RKO (cell line): Measurements from ENCODE around the gene ESR1.
"Not testable (repeated sequence)": the region's sequence is repeated elsewhere in the genome, so short reads cannot be mapped to it uniquely, and the experiment has no call there.

ENCODE experiments used
- DNase-seq: peaks from one replicate; pipeline ENCODE4 v3.0.0-alpha.2; 2016; ENCODE audit warnings: low spot score

The ESR1 gene

DNA sequence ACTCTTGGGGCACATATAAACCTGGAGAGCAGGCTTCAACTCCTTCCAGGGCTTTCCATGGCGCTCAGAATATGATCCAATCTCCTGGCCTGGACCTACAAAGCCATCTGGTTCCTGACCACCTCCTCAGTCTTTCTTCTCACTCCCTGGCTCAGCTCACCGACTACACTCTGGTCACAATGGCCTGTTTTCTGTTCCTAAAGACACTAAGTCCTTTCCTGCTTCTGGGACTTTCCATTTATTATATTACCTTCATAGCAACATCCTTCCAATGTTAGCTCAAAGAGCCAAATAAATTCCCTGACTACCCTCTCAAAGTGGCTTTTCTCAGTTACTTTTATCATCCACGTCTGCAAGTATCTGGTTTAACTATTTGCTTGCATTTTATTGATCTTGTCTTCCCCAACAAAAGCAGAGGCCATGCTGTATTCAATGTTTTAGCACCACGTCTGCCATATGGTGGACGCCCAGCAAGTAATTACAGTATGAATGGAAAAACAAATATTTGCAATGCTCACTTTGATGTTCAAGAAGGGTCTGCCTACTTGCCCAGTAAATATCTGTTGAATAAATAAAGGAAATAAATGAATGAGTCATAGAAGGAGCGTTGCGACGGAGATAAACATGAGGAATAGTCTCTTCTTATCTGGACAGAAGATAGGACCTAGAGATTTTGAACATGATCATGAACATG, 328.4 kb downstream of the ESR1 start:
- no peak for DNase-seq

DNA sequence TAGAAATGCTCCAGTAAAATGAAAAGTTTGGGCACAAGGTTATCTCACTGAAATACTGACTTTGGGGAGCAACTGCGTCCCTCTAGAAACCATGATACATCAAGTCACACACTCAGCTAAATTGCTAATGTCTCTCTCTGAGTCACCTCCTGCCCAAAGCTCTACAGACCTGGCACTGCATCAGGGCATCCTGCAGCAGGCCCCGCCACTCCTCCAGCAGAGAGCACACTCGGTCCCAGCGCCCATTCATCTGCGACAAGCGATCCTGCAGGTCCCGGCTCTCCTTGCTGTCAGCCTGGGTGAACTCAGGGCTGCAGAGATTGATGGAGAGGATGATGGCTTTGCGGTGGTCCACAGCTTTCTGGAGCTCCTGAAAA, 329.0 kb downstream of the ESR1 start:
- DNase-seq: no peak

DNA sequence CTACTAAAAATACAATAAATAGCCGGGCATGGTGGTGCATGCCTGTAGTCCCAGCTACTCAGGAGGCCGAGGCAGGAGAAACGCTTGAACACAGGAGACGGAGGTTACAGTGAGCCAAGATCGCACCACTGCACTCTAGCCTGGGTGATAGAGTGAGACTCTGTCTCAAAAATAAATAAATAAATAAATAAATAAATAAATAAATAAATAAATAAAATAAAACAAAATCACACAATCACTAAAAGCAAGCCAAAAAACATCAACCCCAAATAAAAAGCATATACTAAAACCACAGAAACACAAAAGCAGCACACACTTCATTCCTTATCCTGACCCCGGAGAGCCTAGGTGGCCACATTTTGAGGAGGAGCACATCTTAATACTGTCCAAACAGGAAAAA, 330.9 kb downstream of the ESR1 start:
- DNase-seq: not testable (repeated sequence)

DNA sequence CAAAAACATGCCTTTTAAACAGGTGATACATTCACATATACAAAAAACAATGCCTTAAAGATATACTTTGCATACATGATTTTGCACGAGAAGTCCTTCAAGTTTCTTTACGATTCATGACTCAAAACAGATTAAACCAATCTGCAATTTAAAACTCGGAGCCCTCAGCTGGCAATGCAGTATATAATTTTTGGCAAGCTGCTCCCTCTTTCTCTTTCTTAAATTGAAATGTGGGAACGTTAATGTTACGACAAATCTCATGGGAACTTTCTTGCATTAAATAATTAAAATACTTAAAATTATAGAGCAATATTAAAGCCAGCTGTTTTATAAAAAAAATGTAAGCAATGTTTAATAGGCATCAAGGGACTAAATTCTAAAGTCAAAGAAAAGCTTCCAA, 334.6 kb downstream of the ESR1 start:
- no peak for DNase-seq

DNA sequence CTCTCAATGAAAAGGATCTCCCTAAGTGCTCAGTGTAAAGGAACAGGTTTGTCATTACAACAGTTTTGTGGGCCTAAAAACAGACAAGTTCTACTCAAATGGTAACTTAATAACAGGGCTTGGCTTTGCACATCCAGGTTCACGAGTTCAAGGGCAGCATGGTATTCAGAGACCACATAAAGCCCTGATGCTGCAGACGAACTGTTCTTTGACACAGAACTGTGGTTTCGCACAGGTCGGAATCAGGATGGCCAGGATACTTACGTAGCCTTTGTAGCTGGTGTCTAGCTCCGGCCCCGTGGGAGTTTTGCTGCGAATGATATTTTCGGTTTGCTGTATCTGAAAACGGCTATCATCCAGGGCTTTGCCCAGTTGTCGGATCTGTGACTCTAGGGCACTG, 335.9 kb downstream of the ESR1 start:
- no peak for DNase-seq

DNA sequence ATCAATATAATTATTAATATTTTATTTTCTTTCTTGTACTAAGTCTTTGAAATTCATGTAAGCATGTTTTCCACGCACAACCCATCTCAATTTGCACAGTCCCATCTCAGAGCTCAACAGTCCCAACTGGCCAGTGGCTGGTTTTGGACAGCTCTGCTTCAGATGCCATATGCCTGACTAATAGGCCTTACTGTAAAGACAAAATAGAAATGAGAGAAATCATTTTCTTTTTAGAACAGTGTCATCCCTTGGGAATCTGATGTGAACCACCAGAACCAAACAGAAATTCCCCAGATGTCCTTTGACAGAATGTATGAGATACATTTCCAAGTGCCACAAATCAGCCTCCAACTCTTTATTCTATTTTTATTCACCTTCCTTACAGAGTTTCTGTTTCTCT, 338.9 kb downstream of the ESR1 start:
- DNase-seq: no peak

DNA sequence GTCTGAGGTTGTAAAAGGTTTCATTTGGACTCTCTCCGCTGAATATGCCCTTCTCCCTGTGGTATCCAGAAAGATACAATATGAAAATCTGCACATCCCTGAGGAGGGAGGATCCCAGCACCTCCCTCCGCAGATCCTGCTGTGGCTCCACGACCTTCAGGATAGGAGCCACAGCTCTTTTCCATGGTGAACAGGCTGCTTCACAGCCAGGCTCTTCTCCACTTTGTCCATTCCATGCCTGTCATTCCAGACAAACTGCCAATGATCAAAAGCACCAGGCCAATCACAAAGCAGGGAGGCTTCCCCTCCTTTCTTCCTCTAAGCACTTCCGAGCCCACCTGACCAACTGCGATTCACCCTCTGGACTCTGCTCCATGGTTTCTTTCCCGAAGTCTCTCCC, 339.8 kb downstream of the ESR1 start:
- no peak for DNase-seq

DNA sequence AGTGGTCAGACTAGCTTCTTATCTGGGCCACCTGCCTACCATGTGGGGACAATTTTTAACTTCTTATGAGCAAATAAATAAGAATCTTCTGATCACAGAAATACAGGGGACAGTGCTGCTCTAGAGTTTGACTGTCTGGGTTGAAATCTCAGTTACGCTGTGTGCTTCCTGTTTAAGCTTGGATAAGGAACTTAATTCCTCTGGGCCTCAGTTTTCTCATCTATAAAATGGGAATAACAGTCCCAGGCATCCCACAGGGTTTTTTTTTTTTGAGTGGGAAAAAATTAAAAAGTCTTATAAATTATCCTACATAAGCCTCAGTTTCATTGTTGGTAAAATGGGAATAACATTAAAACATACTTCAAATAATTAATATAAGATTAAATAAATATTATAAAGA, 340.9 kb downstream of the ESR1 start:
- DNase-seq: no peak

DNA sequence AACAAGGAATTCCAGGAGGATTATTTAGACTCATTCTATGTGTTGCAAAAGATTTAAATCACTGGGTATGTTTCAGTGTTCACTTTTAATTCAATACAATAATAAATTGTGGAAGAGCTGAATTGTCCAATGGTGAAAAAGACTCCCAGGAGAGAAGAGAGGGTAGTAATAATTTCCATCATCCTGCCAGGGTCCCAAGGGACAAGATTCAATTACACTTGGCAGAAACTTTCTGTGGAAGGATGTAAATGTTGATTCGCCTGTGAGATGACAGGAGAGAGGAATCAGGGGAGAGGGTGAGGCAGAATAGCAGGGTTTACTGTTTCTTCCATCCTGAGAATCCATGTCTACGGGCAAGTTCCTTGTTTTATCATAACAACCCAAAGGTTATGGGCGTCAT, 342.7 kb downstream of the ESR1 start:
- DNase-seq: no peak

DNA sequence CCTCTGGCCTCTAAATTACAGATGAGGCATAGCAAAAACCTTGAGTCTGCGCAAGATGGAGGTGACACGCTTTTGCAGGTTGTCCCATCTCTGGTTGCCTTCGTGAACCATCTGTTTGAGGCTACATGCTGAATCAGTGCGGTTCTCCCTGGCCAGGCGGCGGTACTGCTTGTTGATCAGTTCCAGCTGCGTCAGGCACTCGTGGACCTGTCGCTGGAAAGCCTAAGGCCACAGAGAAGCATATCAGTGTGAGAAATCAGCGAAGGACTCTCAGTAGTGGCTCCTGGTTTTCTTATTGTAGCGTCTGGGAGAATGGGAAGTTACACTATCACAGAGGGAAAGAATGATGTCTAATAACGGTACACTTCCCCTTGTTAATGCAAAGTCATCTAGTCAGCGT, 344.4 kb downstream of the ESR1 start:
- no peak for DNase-seq

DNA sequence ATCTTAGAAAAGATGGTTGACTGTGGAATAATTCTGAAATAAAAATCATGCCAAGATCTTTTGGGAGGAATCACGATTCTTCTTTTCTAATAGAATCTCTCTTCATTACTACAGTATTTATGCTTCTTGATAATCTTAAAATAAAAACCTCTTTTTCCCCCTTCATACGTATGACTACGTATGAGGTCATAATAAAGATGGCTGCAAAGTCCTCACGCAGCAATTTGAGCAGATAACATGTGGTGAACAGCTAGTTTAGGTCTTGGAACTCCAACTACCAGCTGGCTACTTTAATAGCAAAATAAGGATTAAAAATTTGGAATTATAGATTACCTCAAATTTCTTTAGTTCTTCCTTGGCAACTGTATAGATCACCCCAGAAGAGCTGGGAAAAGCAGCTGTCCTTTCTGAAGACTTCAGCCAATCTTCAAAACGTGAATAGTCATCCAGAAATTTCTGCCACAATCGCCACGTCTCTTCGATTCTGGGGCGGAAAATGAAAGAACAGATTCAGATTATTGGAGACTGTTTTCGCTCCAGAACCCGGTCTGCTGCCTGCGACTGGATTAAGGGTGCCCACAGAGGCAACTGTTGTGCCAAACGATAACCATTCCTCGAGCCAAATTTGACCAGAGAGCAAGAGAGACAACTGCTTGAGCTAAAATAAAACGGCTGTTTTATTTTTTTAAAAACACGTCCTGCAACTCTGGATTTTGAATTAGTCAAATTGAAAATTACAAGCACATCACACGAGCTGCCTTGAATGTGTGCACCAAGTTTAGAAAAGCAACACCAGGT, 347.3 kb downstream of the ESR1 start:
- no peak for DNase-seq

DNA sequence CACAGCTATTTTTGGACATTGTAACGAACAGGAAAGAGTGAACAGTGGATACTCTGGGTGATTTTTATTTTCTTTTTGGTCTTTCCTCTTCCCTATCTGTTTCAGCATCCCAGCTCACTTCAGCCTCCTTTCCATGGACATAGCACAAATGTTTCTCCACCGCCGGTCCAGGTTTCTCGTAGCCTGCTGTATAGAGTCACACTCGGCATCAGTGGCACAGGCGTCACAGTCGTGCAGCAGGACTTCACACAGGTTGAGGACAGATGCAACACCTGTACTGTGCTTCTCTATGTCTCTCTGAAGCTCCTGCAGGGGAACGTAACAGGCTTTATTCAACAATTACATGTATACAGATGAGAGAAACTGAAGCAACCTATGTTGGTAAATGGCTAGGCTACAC, 348.3 kb downstream of the ESR1 start:
- no peak for DNase-seq

DNA sequence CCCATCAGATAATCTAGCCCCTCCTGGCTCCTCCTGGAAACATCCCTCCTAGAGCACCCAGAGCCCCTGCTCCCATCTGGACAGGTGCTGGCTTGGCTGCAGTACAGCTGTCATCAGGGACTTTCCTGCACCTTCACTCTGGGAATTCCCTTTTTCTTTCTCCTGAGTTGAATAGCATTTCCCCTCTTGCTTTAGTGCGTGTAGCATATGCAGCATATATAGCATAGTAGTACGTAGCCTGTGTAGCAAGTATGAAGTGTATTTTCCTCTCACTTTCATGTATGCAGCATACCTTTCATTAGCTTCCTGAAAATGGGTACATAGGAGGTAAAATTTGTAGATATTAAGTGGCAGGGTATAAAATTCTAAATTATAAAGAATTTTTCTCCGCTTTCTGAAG, 352.9 kb downstream of the ESR1 start:
- DNase-seq: no peak

DNA sequence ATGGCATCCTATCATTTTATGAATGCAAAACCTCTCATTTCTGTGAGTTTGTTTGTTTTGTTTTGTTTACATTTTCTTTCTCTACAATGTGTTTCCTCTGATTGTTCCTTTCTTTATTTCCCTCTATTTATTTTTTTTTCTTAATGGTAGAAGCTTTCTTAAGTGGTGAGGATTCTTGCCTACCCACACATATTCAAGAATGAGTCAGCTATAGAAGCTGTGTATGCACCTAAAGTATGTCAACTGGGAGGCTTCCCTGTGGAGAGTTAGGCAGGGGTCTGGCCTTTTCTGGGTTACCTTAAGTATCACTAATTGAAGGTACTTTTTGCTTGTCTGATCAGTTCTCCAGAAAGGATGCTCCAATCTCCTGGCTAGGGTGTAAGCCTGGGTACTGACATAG, 354.0 kb downstream of the ESR1 start:
- no peak for DNase-seq

DNA sequence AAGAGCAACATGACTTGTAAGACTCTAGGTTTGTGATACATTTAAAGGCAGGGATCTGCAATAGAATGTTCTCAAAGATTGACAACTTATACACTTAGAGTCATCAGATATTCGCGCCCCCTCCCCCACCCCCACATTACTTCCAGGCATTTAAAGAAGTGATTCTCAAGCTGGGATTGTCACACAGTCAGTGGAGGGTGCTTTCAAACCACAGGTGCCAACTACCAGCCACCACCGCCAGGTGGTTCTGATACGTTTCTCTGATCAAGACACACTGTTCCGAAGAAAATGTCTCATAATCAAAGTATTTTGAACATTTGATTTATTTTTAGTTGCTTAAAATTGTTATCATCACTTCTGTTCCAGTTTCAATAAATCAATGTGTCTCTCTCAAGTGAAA, 357.5 kb downstream of the ESR1 start:
- no peak for DNase-seq

DNA sequence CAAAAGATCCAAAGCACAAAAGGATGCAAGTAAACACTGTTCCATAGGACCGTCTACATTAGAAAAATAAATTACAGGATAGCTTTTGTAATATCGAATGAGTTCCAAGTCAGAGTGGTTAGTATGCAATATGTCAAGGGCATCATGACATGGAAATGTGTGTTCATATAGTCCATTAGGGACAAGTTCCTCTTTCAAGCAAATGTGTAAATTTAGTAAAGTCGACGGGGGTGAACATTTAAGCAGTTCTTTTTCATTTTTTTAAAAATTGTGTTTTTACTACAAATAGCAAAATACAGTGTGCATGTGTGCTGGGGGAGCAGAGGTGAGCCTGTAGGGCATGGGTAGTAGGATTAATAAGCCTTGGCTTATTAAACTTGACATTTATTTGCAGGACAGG, 359.0 kb downstream of the ESR1 start:
- no peak for DNase-seq

DNA sequence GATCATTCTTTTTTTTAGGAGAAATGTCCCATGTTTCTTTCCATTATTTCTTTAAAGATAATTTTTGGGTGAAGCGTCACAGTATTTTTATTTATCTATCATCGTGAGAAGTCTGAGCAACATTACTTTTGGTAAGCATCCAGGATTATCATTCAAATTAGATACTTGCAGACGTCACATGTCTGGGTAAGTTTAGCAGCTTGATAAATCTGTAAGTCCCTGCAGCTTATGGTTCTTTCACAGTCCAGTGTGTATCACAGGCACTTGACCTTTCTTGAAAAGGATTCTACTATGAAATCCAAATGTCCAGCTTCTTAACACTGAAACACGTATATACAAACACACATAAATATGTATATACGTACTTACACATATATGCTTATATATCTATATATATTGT, 359.4 kb downstream of the ESR1 start:
- DNase-seq: no peak

DNA sequence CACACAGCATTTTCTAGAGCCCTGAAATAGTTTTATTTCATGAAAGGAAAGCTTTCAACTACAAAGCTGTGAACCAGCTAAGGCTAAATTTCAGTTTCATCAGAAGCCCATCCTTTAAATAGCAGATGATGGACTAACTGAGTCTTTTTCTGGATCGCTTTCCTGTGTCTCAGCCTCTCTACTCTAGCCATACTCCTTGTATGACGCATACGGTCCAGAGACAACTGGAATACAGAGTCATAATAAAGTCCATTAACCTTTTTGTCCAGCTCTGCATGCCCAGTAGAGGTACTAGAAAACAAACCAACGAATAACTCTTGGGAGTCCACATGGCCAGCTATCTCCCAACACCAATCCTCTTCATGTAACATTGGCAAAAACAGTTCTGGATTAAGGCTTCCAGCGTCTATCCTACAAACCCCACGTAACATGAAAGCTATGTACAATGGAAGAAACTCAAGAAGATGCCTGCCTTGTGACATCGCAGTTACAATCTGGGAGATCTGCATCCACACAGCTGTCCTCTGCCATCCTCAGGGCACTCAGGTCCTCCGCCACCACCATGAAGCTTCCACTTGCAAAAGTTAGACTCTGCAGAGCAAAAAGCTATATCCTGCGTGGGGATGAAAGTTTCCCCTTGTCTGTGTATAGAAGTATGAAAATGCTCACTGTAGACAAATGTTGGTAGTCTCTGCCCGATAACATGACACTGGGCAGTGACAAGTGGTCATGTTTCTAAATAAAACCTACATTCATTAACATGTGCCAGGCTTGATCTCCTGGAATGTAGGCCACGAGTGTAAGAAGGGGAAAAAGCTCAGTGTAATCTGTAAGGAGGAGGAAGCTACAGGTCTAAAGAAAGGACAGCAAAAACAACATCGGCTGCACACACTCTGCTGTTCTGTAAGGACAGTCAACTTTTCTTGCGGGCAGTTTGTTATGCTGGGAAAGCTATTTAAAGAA, 360.4 kb downstream of the ESR1 start:
- no peak for DNase-seq

DNA sequence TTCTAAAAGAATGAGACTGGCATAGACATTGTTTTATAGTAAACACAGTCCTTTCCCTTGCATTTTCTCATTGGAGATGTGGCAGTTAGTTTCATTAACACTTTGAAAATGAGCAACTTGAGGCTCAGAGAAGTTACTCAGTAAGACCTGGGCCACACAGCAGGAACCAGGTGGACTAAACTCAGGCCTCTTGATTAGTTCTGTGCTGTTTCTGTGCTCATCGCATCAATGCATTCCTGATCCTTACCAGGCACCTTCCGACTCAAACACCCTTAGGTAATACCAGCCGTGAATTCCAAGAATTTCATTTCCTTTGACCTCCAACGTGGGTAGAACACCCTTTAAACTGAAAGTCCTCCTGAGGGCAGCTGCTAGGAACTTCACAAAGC, 362.8 kb downstream of the ESR1 start:
- DNase-seq: no peak

DNA sequence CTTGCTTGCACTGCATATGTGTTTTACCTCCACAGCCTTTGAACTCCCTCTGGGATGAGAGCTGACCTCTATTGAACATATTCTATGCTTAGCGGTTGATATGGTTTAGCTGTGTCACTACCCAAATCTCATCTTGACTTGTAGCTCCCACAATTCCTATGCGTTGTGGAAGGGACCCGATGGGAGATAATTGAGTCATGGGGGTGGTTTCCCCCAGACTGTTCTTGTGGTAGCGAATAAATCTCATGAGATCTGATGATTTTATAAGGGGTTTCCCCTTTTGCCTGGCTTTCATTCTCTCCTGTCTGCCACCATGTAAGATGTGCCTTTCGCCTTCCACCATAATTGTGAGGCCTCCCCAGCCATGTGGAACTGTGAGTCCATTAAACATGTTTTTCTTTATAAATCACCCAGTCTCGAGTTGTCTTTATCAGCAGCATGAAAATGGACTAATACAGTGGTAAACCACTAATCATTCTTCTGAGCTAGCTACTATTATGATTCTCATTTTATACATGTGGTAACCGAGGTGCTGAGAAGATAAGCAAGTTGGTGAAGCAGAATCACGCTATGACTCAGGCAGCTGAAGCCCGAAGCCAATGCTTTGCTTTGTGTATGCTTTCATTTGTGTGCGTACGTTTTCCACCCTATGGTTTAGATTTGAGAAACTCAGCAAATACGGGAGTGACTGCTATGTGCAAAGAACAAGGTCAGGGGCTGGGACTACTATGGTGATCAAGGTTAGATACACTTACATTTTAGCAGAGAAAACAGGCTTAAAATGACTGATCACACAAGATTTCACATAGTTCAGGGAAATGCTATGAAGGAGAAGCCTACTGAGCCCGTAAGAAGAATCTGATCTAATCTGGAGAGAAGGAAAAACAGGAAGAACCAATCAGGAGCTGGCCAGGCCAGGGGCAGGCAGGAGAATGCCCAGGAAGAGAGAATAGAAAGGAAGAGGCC, 363.5 kb downstream of the ESR1 start:
- no peak for DNase-seq

DNA sequence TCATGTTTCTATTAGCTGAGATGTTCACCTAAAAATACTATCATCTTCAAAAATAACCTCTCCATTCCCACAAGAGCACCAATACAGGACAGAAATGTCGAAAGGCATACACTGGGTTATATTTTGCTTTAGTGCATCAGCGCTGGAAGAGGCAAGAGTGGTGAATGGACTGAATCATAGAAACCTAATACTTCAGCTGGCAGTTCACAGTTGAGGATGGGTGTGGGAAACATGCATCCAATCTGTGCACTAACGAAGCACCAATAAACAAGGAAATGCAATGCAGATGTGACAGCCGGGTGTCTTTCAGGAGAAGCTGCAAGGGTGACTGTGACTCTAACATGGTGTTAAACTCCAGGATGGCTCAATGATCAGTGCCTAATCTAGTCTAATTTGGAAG, 365.8 kb downstream of the ESR1 start:
- DNase-seq: no peak

DNA sequence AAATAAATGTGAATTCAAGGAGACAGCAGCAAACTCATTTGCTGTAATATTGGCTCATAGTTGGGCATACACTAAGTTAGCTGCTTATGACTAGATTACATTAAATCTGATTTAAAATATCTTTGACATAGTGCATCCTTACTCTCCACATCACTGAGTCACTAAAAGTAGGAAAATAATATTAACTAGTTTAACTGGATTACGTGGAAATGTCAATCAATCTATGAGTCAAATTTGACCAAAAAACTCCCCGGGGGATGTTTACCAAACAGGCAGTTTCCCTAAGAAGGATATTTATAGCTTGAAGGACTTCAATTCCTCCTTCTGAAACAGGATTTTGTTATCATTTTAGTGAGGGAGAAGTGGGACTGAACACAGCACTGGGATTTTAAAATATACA, 366.5 kb downstream of the ESR1 start:
- no peak for DNase-seq
